A673 (cell line): ENCODE data around the gene PDE4C. TPM values are rescaled to one million over a fixed set of nuclear protein-coding genes. Genes with fewer than 3 reads are reported as not detected.

Experiments
- Bru-seq: library from RNA; stranded (reverse); fragments of 400-500 nt; gene quantifications from one replicate; lab custom pipeline; 2021; lab: Mats Ljungman, UMichigan
- BruChase-seq, 2 experiments: library from RNA; stranded (reverse); fragments of 400-500 nt; gene quantifications; one replicate each; lab custom pipeline; 2021; lab: Mats Ljungman, UMichigan
- BruUV-seq: library from RNA; stranded (reverse); fragments of 400-500 nt; replicated peaks from 2 replicates; lab custom pipeline; 2021; lab: Mats Ljungman, UMichigan
- CTCF ChIA-PET: fragments of 300-600 bp; sonication (Branson Sonifier 250); formaldehyde crosslinking; loops from one replicate; lab custom pipeline; 2022; ENCODE audit warnings: antibody characterized with exemption; lab: Charles Lee
- POLR2A ChIA-PET: fragments of 300-600 bp; sonication (Branson Sonifier 250); formaldehyde crosslinking; loops from one replicate; lab custom pipeline; 2022; ENCODE audit warnings: antibody characterized with exemption; ENCODE audit not compliant: low non-redundant PET; lab: Charles Lee
- DNase-seq: peaks from one replicate; pipeline ENCODE4 v3.0.0-alpha.2; 2015; ENCODE audit warnings: low spot score
- H3K27ac ChIP-seq: fragments of 200-600 bp; sonication (generic); 2 replicates; pipeline ENCODE4 v1.5.1; 2016; ENCODE audit warnings: mixed run types, low read depth, mild to moderate bottlenecking, mixed read lengths, antibody characterized with exemption, low read length; ENCODE audit not compliant: poor library complexity, severe bottlenecking
- H3K27me3 ChIP-seq: fragments of 200-600 bp; sonication (generic); replicated peaks from 2 replicates; pipeline ENCODE4 v1.6.1; 2017; ENCODE audit warnings: mixed run types, low read depth, mild to moderate bottlenecking, mixed read lengths, antibody characterized with exemption, low read length; ENCODE audit not compliant: insufficient read depth, poor library complexity
- H3K36me3 ChIP-seq: fragments of 200-600 bp; sonication (generic); 2 replicates; pipeline ENCODE4 v1.6.1; 2016; ENCODE audit warnings: mixed run types, mild to moderate bottlenecking, mixed read lengths, antibody characterized with exemption, low read length; ENCODE audit not compliant: insufficient read depth, poor library complexity, severe bottlenecking
- H3K4me1 ChIP-seq: fragments of 200-600 bp; sonication (generic); 2 replicates; pipeline ENCODE4 v1.6.1; 2017; ENCODE audit warnings: mixed run types, mild to moderate bottlenecking, mixed read lengths, antibody characterized with exemption, low read length; ENCODE audit not compliant: insufficient read depth, poor library complexity, severe bottlenecking
- H3K4me3 ChIP-seq: fragments of 200-600 bp; sonication (generic); 2 replicates; pipeline ENCODE4 v1.5.1; 2016; ENCODE audit warnings: low read depth, mixed run types, mild to moderate bottlenecking, mixed read lengths, low read length; ENCODE audit not compliant: poor library complexity, severe bottlenecking
- H3K9me3 ChIP-seq: fragments of 200-600 bp; sonication (generic); 2 replicates; pipeline ENCODE4 v1.6.1; 2016; ENCODE audit warnings: mixed run types, low read depth, mild to moderate bottlenecking, mixed read lengths, antibody characterized with exemption, low read length; ENCODE audit not compliant: poor library complexity, severe bottlenecking
- CTCF ChIP-seq: fragments of 300-800, 200-600 bp; sonication (generic); conservative IDR thresholded peaks from 2 replicates; pipeline ENCODE4 v1.5.1; 2017; ENCODE audit warnings: low read depth, mild to moderate bottlenecking, antibody characterized with exemption, low read length, moderate library complexity, mixed read lengths
- EZH2 ChIP-seq: fragments of 200-600 bp; sonication (generic); IDR thresholded peaks from 2 replicates; pipeline ENCODE4 v1.6.1; 2017; ENCODE audit warnings: borderline replicate concordance, low read depth, mild to moderate bottlenecking, mixed read lengths, antibody characterized with exemption, low read length; ENCODE audit not compliant: poor library complexity, severe bottlenecking
- intact Hi-C: fragments of 100-400 bp; cut with micrococcal nuclease; formaldehyde crosslinking; loops from one replicate; pipeline ENCODE4 v1.10.0; 2022; ENCODE audit not compliant: unreplicated experiment
- long read RNA-seq: library from polyadenylated mRNA; stranded (forward); transcript quantifications from one replicate; pipeline ENCODE4 v2.0.0, GENCODE V29; 2022
- total RNA-seq: library from RNA; stranded (reverse); gene quantifications from 2 replicates; pipeline ENCODE4 v1.2.3, GENCODE V29; 2021

PDE4C gene
- total RNA-seq = not detected in 2 replicates
- Bru-seq, nascent RNA = not detected
- BruChase-seq, experiment 1, labeled RNA remaining after a 2-hour chase = not detected
- not detected for BruChase-seq, experiment 2, labeled RNA remaining after a 6-hour chase
- long read RNA-seq = 0 reads

GRCh38 chr19:18225702-18226468 is at the start of gene PDE4C:
Gene PDE4C, minus strand, starts transcription at chr19:18226438. Its CDS starts 23 bp downstream, at chr19:18226415.
- DNase-seq = peak; percentile 64
- TF ChIP-seq CTCF (no peak), EZH2 (no peak)
- intact Hi-C loops = no loop called here
- Histone ChIP-seq H3K4me3 (no peak within 1 kb of the TSS), H3K4me1 (peaks cover 6% of the 10 kb centered on the region), H3K27me3 (peaks cover 35% of the 10 kb centered on the region), H3K36me3 (no peaks in the 10 kb centered on the region), H3K27ac (no peak within 1 kb of the TSS), H3K9me3 (no peaks in the 10 kb centered on the region)
- ChIA-PET POLR2A (no interaction called here), CTCF (interaction anchor here (0.7 kb wide), 1 partner anchor 43 kb away, joined by 5 read pairs; no protein-coding TSS in a partner anchor)
- no TSS peak for BruUV-seq

- H3K4me1 ChIP-seq = peaks cover 13% of the 10 kb centered on the region
- no peaks in the 10 kb centered on the region for H3K9me3 ChIP-seq
- peaks cover 36% of the 10 kb centered on the region for H3K36me3 ChIP-seq
- TF ChIP-seq CTCF (no peak), EZH2 (no peak)
- no TSS peak for BruUV-seq
- intact Hi-C loops = no loop called here
- H3K4me3 ChIP-seq = no peak overlapping the region
- ChIA-PET CTCF (interaction anchor here (0.6 kb wide), 1 partner anchor 126 kb away, joined by 3 read pairs; no protein-coding TSS in a partner anchor), POLR2A (no interaction called here)
- no peaks in the 10 kb centered on the region for H3K27me3 ChIP-seq
- DNase-seq = no peak
- H3K27ac ChIP-seq = no peak overlapping the region
Measured at GRCh38 chr19:18274781-18275356, 48.6 kb upstream of the PDE4C start.

- intact Hi-C loops = no loop called here
Measured at GRCh38 chr19:18274219-18274780, 48.1 kb upstream of the PDE4C start, which contains the start of gene IQCN. Gene IQCN, minus strand, starts transcription at chr19:18274452. Its CDS starts 4,974 bp downstream, at chr19:18269478.

More at GRCh38 chr19:18274219-18274780, 48.1 kb upstream of the PDE4C start, which contains the start of gene IQCN:
- CTCF ChIA-PET = no interaction called here
- H3K4me3 ChIP-seq = no peak within 1 kb of the TSS
- BruUV-seq = no TSS peak
- H3K9me3 ChIP-seq = no peaks in the 10 kb centered on the region
- POLR2A ChIA-PET = no interaction called here
- peaks cover 35% of the 10 kb centered on the region for H3K36me3 ChIP-seq
- H3K27ac ChIP-seq = no peak within 1 kb of the TSS
- H3K27me3 ChIP-seq = no peaks in the 10 kb centered on the region
- DNase-seq = no peak
- peaks cover 13% of the 10 kb centered on the region for H3K4me1 ChIP-seq
- no peak for TF ChIP-seq EZH2
- no peak for TF ChIP-seq CTCF
